HCT116 (cell line): ENCODE results near the gene CUX1.

Experiments used
- EGR1 ChIP-seq: IDR thresholded peaks from 2 replicates; pipeline ENCODE4 v1.6.1; 2012; ENCODE audit warnings: low read depth
- EZH2 ChIP-seq: fragments of 200-600 bp; sonication (generic); IDR thresholded peaks from 2 replicates; pipeline ENCODE4 v1.6.1; 2017; ENCODE audit warnings: antibody characterized with exemption, mixed run types
- POLR2A ChIP-seq: IDR thresholded peaks from 2 replicates; pipeline ENCODE4 v1.7.0; 2011; ENCODE audit warnings: borderline replicate concordance; ENCODE audit not compliant: insufficient read depth, insufficient read length; ENCODE audit errors: extremely low read depth
- POLR2AphosphoS5 ChIP-seq: IDR thresholded peaks from 2 replicates; pipeline ENCODE4 v1.6.1; 2011; ENCODE audit warnings: mild to moderate bottlenecking, low read depth, low read length, moderate library complexity
- RAD21 ChIP-seq: IDR thresholded peaks from 2 replicates; pipeline ENCODE4 v1.6.1; 2012; ENCODE audit warnings: low read depth, mild to moderate bottlenecking
- SIN3A ChIP-seq: IDR thresholded peaks from 2 replicates; pipeline ENCODE4 v1.6.1; 2012; ENCODE audit warnings: low read depth
- YY1 ChIP-seq: IDR thresholded peaks from 2 replicates; pipeline ENCODE4 v1.6.1; 2011; ENCODE audit warnings: low read length, low read depth, moderate library complexity, mild to moderate bottlenecking; ENCODE audit not compliant: insufficient replicate concordance; ENCODE audit errors: extremely low read depth
- ZNF274 ChIP-seq: fragments of 200-500 bp; sonication (Bioruptor generic); IDR thresholded peaks from 2 replicates; pipeline ENCODE4 v1.6.1; 2014; ENCODE audit warnings: mild to moderate bottlenecking, low read depth, low read length, inconsistent platforms
- TF ChIP-seq, protein P1 (sequence below): IDR thresholded peaks from 2 replicates; pipeline ENCODE4 v1.6.1; 2012
- TF ChIP-seq, protein P2 (sequence below), 3 experiments: fragments of 200-600 bp in 1 of 3; sonication (generic) in 1 of 3; IDR thresholded peaks in 2 of 3; conservative IDR thresholded peaks in 1 of 3; 2 replicates each; pipeline ENCODE4 v1.5.1; 2012 to 2017; ENCODE audit warnings: low read depth in 2 of 3, low read length in 2 of 3, antibody characterized with exemption in 1 of 3, borderline replicate concordance in 1 of 3, control low read depth in 1 of 3, mild to moderate bottlenecking in 1 of 3, mixed read lengths in 1 of 3, mixed run types in 1 of 3, moderate library complexity in 1 of 3; ENCODE audit not compliant: insufficient read depth in 1 of 3
- TF ChIP-seq, protein P3 (sequence below): IDR thresholded peaks from 2 replicates; pipeline ENCODE4 v1.6.1; 2012

DNA sequence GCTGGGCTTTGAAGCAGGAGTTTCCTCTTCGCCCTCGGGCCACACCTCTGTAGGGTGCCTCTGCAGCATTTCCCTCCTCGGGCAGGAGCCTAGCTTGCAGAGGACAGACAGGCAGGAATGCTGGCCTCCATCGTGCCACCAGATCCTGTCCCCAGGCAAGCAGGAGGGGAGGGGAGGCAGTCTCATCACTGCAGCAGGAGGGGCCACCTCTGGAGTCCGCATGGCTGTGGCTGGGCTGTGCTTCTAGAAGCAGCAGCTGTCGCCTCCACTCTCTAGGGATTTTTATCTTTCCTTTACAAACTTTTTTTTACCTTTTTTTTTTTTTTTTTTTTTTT lies 181.4 kb downstream of the CUX1 start:
- TF ChIP-seq, protein P1, sequence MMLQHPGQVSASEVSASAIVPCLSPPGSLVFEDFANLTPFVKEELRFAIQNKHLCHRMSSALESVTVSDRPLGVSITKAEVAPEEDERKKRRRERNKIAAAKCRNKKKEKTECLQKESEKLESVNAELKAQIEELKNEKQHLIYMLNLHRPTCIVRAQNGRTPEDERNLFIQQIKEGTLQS = no peak
- TF ChIP-seq, protein P2, sequence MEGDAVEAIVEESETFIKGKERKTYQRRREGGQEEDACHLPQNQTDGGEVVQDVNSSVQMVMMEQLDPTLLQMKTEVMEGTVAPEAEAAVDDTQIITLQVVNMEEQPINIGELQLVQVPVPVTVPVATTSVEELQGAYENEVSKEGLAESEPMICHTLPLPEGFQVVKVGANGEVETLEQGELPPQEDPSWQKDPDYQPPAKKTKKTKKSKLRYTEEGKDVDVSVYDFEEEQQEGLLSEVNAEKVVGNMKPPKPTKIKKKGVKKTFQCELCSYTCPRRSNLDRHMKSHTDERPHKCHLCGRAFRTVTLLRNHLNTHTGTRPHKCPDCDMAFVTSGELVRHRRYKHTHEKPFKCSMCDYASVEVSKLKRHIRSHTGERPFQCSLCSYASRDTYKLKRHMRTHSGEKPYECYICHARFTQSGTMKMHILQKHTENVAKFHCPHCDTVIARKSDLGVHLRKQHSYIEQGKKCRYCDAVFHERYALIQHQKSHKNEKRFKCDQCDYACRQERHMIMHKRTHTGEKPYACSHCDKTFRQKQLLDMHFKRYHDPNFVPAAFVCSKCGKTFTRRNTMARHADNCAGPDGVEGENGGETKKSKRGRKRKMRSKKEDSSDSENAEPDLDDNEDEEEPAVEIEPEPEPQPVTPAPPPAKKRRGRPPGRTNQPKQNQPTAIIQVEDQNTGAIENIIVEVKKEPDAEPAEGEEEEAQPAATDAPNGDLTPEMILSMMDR (IDR thresholded peaks at IDR 0.05 in 2 of 3, conservative IDR thresholded peaks at IDR 0.05 in 1 of 3; ENCODE audit: borderline replicate concordance in 1 of 3, insufficient read depth in 1 of 3, low read depth in 2 of 3, low read length in 2 of 3) = no peak
- TF ChIP-seq ZNF274 = no peak
- no peak for TF ChIP-seq POLR2A
- no peak for TF ChIP-seq POLR2AphosphoS5
- TF ChIP-seq EGR1 = no peak
- TF ChIP-seq, protein P3, sequence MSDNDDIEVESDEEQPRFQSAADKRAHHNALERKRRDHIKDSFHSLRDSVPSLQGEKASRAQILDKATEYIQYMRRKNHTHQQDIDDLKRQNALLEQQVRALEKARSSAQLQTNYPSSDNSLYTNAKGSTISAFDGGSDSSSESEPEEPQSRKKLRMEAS = no peak
- no peak for TF ChIP-seq EZH2
- TF ChIP-seq SIN3A = no peak
- TF ChIP-seq YY1 = no peak
- TF ChIP-seq RAD21 = no peak
